NCI-H82 (cell line): ENCODE measurements around the gene HLF.

ENCODE experiments used
- DNase-seq: peaks from one replicate; lab custom pipeline; 2025; lab: John Stamatoyannopoulos, UW

The HLF gene, protein sequence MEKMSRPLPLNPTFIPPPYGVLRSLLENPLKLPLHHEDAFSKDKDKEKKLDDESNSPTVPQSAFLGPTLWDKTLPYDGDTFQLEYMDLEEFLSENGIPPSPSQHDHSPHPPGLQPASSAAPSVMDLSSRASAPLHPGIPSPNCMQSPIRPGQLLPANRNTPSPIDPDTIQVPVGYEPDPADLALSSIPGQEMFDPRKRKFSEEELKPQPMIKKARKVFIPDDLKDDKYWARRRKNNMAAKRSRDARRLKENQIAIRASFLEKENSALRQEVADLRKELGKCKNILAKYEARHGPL

DNA sequence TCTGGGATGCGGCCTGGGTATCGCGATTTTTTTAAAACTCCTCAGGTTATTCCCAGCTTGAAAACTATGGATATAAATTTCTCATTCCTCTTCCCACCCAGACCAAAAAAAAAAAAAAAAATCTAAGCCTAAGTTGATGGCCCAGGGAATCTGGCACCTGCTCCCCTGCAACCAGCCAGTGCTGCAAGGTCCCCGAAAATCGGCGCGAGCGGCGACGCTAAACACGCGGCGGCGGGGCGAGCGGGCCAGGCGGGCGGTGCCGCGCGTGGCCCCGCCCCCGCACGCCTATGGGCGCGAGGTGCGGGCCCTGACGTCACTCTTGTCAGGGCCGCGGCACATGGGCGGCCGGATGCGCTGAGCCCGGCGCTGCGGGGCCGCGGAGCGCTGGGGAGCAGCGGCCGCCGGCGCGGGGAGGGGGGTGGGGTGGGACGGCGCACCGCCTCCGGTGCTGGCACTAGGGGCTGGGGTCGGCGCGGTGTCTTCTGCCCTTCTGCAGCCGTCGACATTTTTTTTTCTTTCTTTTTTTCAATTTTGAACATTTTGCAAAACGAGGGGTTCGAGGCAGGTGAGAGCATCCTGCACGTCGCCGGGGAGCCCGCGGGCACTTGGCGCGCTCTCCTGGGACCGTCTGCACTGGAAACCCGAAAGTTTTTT, at the start of gene HLF:
TSS of gene HLF (plus strand) at position 316 of the 654 bp plus-strand sequence. CDS start 525 bp downstream, outside the sequence.
- DNase-seq = peak; percentile 94

DNA sequence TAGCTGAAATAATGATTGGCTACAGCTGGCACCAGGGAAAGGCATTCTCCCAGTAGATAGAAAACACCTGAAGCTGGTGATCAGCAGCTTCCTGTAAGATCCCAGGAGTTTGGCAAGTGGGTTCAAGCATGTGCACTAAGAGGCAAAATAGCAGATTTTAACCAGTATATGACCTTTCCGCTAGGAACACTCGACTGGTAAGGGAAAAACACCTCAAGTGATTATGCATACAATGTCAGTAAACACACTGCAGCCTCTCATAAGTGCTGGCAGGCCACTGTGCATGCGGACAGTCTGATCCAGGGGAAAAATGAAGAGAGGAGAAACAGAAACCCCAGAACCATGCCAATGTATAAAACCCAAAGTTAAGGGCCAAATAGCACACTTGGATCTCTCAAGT, 49.0 kb upstream of the HLF start:
- no peak for DNase-seq

DNA sequence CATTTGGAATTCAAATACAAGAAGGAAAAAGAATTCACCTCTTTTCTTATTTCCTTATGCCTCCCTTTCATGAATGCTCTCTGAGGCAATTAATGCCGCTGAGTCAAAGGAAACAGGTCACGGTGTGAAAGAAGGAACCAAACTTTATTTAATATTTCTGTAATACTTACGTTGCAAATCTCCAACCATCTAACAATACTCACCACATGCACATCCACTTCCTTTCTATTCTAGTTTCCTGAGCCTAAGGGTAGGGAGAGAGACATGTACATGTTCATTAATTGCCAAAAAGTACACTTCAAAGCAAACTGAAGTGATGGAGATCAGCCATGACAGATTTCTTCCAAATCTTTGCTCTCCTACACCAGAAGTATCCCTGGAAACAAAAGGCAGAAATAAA, 47.9 kb upstream of the HLF start:
- no peak for DNase-seq

DNA sequence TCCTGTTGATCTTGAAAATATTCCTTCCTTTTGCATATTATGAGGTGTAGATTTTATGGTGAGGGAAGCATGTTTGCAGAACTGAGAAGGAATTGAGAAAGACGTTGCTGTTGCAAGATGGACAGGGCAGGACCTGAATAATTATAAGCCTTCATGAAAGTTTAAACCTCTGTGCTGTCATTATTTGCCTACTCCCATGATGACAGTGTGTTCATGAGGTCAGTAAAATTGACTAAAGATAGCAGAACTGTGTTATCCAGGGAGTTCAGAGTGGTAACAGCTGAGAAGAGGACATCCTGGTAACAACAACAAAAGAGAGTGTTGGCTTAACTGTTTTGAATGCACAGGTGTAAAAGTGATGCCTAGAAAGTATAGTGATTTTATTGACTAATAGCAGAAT, 45.3 kb upstream of the HLF start:
- no peak for DNase-seq

DNA sequence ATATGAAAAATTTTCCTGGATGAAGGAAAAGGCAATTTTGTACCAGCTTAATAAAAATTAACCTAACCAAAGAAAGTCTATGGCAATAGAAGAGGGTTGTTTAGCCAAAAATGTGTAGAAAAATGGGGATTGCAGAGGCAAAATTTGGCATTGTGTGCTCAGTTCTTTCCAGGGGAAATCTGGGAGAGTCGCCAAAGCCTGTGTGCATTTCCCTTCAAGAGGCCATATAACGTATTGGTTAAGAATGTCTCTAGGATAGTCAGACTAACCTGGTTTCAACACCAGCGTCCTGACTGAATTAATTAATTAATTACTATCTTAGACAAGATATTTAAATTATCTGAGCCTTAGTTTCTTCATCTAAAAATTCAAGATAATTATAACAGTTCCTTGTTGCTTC, 44.8 kb upstream of the HLF start:
- no peak for DNase-seq

DNA sequence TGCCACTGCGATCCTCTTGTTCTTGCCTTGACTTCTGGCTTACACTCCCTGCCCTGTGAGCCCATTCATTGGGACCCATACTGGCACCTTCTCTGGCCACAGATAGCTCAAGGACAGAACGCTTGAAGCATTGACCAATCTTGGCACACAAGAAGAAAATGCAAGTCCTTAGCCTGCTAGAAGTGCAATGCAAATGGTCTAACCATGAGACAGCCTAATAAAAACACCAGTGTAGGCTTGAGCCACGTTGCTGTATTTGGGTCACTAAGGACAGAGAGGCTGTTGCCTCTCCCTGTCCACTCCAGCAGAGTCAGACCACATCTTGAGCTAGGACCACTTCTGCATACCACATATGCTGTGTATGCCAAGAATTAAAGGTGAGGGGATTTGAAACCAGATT, 41.2 kb upstream of the HLF start:
- no peak for DNase-seq

DNA sequence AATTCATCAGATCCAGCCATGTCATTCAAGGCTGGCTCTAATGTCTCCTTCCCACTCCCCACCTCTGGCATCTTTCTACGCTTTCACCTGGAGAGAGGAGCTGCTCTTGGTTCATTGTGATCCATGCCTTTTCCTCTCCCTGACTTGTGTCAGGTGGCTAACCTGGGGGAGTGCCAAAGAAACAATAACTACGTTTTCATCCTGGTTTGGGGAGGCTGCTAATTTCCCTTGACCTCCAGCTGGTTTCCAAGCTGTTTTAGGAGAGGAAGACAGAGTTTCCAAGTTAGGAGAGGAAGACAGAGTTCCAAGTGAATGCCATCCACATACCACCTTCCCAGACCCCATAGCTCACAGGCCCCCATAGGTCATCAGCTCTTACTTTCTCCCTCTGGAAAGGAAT, 40.0 kb upstream of the HLF start:
- no peak for DNase-seq

DNA sequence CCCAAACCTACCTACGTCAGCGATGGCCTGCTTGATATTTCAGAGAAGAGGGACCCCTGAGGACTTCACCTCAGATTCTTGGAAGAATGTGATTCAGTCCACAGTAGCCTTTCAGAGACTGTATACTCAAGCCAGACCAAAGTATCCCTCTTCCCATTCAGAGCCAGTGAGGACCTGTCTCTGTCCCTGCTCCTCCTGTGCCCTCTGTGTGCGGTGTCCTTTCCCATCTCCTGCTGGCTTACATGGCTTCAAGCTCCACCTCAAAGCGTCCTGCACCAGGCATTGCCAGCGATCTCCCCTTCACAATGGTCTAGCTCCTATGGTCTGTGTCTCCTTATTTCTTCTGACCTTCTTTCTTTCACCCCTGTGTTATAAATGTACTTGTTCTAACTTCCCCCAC, 39.5 kb upstream of the HLF start:
- no peak for DNase-seq

DNA sequence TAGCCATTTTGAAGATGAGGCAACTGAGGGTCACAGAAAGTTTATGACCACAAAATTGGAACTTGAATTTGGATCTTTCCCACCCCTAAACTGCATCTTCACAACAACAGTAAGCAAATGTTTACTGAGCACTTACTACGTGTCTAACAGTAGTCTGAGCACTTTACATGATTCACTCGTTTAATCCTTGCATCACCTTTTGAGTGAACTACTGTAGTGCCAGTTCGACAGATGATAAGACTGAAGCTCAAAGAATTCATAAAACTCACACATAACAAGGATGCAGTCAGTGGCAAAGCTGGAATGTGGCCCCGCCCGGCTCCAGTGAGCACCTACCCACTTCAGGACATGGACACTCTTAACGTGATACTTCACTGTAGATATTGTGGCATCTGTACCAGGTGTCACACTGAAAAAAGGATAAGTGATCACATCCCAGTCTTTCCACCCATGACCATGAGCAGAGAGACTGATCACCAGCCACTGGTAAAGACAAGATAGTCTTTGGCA, 36.0 kb upstream of the HLF start:
- DNase-seq = no peak

DNA sequence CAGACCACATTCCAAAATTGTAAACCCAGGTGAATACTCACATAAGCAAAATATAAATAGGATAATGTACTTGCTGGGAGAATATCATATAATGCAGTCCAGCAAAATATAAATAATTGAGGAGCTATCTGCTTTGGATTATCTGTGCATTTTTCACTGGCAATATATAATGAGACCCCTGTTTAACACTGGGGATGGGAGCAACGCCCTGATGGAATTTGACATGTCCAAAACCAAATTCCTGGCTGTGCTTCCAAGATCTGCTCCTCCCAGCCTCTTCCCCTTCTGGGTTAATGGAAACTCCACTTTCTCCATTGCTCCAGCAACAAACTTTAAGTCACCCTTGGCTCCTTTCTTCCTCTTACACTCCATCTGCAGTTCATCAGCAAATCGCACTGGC, 35.5 kb upstream of the HLF start:
- DNase-seq = no peak

DNA sequence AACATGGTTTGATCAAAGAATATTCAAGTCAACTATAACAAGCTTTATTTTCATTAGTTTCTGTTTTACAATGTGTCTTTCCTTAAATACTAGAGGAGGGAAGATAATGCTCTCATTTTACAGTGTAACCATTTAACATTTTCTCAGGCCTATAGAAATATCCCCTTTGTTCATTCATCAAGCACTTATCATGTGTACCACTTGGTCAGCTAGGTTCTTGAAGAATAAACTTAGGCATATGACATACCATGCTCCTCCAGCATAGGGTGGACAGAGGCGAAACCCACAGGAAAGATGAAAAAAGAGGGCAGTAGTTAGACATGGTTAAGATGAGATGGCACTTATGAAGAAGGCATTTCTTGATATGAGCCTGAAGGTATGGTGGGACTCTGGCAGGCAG, 34.0 kb upstream of the HLF start:
- no peak for DNase-seq

DNA sequence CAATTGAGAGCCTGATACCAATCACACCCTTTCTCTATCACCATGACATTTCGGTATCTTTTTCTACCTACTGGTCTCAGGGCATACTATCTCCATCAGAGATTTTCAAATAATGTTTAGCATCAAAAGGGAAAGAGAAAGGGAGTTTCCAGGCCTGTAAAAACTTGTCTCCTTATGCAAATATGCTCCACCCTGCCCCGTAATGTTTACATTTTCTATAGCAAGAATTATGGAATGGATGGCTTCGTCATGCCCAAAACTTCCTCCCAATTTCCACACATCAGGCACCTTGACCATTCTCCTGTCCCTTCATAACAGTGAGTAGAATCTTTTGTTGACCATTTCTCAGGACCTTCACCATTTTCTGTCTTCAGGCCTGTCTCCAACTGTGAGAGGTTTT, 30.9 kb upstream of the HLF start:
- no peak for DNase-seq

DNA sequence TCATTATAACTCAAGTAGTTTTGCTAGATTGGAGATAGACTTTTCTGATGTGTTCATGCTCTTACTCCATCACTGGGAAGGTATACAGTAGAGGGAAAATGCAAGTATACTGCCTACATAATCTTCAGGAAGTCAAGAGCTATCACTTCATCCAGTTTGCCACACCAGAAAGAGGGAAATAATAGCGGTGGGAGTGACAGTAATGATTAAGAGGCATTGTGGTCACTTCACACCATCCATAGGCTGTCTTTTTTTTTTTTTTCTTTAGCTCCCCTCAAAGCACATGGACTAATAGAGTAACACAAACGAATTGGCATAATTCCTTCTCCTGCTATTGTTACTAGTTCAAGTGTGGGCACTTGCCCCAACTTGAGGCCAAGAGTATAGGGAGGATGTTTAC, 28.4 kb upstream of the HLF start:
- no peak for DNase-seq

DNA sequence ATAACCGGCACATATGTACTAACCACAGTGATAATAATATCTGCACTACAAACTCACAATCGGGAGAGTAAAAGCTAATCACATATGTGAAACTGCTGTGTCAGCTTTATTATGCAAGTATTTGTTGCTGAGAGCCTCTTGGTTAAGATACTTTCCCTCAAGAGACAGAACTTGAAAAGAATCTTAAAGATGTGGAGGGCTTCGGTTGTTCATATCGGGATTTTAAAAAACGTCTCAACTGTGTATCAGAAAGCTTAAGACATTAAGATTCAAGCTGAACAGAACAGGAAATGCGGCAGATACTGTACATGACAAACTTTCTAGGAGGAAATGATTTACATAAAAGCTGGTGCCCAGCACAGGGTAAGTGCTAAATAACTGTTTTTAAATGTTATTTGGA, 27.5 kb upstream of the HLF start:
- no peak for DNase-seq

DNA sequence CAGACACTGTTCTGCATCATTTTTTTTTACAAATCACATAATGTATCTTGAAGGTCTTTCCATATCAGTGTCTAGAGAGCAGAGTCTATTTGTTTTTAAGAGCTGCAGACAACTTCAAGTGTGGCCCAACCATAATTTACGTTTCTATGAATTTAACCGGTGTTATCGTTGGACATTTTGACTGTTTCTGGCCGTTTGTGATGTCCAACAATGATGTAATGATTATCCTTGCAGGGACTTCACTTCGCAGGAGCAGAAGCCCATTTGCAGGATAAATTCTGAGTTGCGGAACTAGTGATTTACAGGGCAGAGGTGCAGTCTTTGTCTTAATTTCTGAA, 26.9 kb upstream of the HLF start:
- no peak for DNase-seq

DNA sequence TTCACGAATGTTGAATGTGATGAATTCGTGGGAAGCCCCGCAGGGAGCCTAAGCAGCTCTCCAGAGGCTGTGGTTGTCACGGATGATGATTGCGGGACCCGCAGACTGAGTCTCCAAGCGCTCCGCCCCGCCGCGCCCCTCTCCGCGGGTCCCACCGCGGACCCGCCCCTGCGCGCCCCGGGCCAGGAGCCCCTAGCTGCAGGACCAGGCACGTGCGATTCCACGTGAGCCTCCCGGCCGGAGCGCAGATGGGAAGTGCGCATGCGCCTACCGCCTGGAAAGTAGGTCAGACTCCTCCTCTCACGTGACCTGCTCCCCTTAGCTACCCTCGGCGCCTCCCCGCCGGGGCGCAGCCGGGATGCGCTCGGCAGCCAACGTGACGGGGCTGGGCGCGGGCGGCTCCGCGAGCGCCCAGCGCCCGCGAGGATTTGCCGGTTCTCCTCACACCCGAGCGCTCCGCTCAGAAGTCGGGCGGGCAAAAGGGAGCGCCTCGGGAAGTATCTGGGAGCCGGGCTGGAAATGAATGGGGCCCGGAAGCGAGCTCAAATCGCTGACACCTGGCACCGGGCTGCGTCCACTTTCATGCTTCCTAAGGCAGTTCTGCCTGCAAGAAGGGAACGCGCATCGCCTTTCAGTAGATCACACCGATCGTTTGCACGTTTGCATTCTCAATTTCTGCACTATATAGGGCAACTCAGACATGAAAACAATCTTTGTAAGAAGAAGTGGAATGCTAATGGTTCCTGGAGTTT, 26.4 kb upstream of the HLF start:
- DNase-seq = peak; percentile 98

DNA sequence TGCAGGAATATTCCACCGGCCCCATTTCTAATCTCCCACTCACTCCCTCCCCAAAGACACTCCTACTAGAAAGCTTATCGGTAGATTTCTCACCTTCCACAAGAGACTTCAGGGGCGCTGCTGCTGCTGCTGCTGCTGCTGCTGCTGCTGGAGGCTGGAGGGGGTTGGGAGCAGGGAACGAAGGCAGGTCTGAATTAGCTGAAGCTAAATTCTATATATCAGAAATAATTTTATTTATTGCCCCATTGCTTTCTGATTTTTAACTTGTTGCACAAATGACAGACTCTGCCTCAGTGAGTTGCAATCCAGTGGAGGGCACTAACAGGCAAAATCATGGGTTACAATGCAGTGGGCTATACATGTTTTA, 25.8 kb upstream of the HLF start:
- peak; percentile 80 for DNase-seq

DNA sequence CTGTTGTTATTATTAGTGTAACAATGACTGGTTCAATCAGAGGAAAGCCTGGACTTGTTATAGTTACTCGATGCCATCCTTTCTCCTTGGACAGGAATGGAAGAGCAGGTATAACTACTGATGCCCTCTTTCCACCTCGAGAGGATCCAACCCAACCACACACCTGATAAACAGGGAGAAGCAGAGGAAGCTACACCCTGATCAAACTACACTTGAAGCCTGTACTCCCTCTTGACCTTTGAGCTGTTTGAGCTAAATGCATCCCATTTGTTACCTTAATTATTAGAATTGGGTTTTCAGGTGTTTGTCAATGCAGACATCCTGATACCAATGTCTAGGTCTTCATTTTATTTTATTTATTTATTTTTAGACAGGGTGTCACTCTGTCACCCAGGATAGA, 23.7 kb upstream of the HLF start:
- DNase-seq = no peak

DNA sequence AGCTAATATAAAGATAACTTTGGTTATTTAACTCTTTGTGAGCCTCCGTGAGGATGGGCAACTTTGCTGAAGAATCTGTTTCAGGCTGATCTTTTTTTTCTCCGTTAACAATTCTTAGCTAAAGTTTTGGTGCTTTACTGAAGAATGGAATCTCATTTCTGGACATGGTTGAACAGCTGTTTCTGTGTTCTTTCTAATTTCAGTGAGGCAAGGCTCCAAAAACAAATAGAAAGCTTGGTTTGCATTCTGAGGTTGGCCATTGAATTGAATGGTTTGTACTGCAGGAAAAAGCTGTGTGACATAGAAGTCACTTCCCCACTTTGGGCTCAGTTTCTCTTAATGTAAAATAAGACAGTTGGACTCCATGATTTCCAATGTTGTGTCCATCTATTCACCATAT, 22.3 kb upstream of the HLF start:
- no peak for DNase-seq

DNA sequence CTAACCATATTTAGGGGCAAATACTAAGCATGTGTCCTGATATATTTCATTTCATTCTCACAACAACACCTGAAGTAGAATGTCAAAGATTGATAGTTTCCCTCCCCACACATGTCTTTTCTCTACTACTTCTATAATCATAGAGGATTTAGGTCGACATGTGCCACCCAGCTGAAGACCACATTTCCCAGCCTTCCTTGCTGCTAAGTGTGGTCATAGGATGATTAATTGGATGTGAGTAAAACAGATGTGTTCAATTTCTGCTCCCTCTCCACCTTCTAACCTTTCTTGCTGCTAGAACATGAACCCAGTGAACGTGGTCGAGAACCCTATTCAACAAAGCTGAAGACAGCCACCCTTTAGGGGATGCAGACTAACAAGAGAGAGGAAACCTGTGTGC, 18.8 kb upstream of the HLF start:
- DNase-seq = peak; percentile 51

DNA sequence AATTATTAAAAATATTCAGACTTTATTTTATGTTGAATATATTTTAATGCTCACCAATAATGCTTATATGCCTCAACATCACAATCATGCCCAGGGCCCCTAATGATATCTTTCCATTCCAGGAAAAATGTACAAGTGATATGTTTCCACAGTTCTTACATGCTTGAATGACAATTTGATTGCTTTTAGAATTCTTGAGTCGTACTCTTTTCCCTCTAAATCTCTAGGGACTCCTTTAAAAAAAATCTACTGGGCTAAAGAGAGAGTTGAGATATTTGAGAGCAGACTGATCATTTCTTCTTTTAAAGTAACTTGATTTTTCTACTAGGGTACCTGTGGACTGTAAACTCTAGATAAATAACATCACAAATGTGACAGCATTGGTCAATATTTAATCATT, 18.2 kb upstream of the HLF start:
- DNase-seq = no peak

DNA sequence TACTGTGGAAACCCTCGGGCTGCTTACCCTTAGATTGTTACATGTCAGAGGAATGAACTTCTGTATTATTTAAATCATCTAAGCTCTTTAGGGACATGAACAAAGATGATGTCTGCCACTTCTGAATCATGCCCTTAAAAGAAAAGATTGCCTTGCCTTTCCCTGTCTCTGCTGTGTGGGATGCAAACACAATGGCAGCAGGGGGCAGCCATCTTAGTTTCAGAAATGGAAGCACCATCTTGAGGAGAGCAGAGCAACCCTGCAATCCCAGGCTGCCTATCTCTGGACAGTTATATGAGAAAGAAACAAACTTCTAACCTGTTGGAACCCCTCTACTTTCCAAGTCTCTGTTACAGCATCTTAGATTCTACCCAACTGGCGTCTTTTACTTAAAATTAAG, 16.7 kb upstream of the HLF start:
- DNase-seq = no peak

DNA sequence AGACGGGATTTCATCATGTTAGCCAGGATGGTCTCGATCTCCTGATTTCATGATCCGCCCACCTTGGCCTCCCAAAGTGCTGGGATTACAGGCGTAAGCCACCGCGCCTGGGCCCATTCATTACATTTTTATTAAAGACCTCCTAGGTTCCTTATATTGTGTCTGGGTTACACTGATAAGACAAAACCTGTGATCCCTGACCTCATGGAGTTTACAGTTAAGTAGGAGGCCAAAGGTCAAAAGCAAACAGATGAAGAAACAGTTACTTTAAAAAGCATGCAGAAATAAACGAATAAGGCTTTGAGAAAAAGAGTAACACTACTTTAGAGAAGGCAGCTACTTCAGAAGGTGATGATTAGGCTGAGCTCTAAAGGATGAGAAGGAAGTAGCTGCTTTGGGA, 14.9 kb upstream of the HLF start:
- no peak for DNase-seq
